ENCODE results near the gene COL20A1.

COL20A1 gene

DNA sequence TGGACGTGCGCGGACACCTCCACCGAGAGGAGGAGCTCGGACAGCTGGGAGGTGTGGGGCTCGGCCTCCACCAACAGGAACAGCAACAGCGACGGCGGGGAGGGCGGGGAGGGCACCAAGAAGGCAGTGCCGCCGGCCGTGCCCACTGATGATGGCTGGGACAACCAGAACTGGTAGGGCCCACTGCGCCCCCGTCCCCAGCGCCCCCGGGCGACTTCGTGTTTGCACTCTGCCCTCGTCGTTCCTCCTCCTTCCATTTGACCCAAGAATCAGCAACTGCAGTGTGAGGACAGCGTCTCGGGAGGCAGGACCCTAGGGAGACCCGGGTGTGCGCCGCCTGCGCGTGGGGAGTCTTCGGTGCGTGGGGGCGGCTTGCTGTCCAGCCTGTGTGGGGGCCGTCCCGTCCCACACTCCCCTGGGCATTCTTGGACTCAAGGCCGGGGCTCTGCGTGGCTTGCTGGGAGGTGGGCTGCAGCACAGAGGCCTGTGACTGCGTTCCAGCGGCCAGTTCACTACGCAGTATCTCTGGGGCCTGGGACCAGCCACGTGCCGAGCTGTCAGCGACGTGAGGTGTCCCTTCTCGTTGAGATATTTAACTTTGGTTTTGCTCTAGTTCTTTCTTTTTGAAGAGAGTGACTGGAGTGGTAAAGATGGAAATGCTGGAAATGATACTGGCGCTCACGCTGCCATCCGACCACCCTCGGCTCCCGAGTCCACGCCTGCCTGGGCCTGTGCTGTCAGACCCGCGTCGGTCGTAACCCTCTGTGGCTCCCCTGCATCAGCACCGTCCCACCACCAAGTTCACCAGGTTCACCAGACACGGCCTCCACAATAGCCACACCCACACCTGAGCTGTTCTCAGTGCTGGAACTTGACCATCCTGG, 5.0 kb upstream of the COL20A1 start:
- Histone ChIP-seq H3K27ac (ENCODE audit: low read length, poor library complexity, severe bottlenecking) (no peak overlapping the region), H2BK5ac (ENCODE audit: low read depth, low read length, poor library complexity, severe bottlenecking) (no peak overlapping the region), H3K4ac (ENCODE audit: low read depth in 1 of 2, low read length in 2 of 2) (no peak overlapping the region), H3K27me3 (ENCODE audit: control insufficient read depth in 1 of 2, insufficient read depth in 1 of 2, low read length in 2 of 2) (peaks cover 0 to 13% of the 10 kb centered on the region in 2 experiments), H3K9me3 (ENCODE audit: control insufficient read depth, low read length) (no peaks in the 10 kb centered on the region), H2BK12ac (ENCODE audit: low read length in 2 of 2) (no peak overlapping the region), H3K4me2 (ENCODE audit: low read length, poor library complexity, severe bottlenecking) (no peak overlapping the region), H3K18ac (ENCODE audit: low read depth in 1 of 2, low read length in 2 of 2) (no peak overlapping the region), H4K8ac (ENCODE audit: low read length) (no peak overlapping the region), H3K4me3 (ENCODE audit: insufficient read depth in 1 of 2, low read depth in 1 of 2, low read length in 2 of 2) (no peak overlapping the region), H2BK120ac (ENCODE audit: low read depth, low read length) (no peak overlapping the region), H3K4me1 (ENCODE audit: control insufficient read depth, insufficient read depth, low read depth, low read length) (peaks cover 38% of the 10 kb centered on the region), H3K79me1 (replicated peaks; ENCODE audit: low read length, poor library complexity, severe bottlenecking) (peaks cover 30% of the 10 kb centered on the region), H3K14ac (ENCODE audit: low read length in 2 of 2) (no peak overlapping the region), H3K23ac (ENCODE audit: low read length in 2 of 2) (no peak overlapping the region), H2AK5ac (ENCODE audit: low read length, severe bottlenecking) (no peak overlapping the region), H3K36me3 (ENCODE audit: control insufficient read depth in 1 of 2, insufficient read depth in 2 of 2, low read depth in 1 of 2, low read length in 2 of 2) (peaks cover 55 to 89% of the 10 kb centered on the region in 2 experiments), H2AFZ (ENCODE audit: low read depth, low read length) (no peak overlapping the region), H3K9ac (ENCODE audit: low read length) (no peak overlapping the region), H2BK15ac (ENCODE audit: low read depth, poor library complexity, severe bottlenecking) (no peak overlapping the region), H4K91ac (ENCODE audit: low read length) (no peak overlapping the region)
- no peak for DNase-seq
- 95% methylated on average over 55 of the region's 55 CpGs for WGBS

DNA sequence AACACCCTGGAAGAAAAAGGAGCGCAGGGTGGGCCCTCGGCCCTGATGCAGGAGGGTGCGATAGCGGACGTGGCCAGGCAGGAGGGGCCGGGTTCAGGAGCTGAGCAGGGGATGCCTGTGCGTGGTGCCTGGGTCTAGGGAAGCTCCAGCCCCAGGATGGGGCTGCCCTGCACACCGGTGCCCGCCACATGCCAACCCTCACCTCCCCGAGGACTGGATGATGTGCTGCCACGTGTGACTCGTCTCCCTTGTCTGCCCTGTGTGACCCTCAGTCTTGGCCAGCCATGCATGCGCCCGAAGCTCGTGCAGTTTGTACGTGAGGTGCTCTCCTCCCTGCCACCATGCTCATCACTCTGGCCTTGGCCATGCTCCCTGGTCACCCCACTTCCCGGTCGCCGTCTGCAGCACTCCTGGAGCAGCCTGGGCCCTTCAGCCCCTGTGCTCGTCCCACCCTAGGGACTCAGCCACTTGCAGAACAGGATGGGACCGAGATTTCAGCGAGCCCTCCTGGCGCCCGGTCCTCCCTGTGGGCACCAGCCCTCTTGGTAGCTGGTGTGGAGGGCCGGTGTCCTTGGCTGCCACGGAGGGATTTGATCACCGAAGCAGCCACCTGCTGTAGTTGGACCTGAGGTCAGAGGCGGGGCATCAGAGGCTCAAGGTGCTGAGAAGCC, 4.3 kb upstream of the COL20A1 start:
- Histone ChIP-seq H3K4me3 (ENCODE audit: insufficient read depth in 1 of 2, low read depth in 1 of 2, low read length in 2 of 2) (no peak overlapping the region), H3K18ac (ENCODE audit: low read depth in 1 of 2, low read length in 2 of 2) (no peak overlapping the region), H3K27me3 (ENCODE audit: control insufficient read depth in 1 of 2, insufficient read depth in 1 of 2, low read length in 2 of 2) (peaks cover 0 to 21% of the 10 kb centered on the region in 2 experiments), H2BK120ac (ENCODE audit: low read depth, low read length) (no peak overlapping the region), H3K27ac (ENCODE audit: low read length, poor library complexity, severe bottlenecking) (no peak overlapping the region), H3K4ac (ENCODE audit: low read depth in 1 of 2, low read length in 2 of 2) (no peak overlapping the region), H2AFZ (ENCODE audit: low read depth, low read length) (no peak overlapping the region), H4K91ac (ENCODE audit: low read length) (no peak overlapping the region), H3K9ac (ENCODE audit: low read length) (no peak overlapping the region), H3K79me1 (replicated peaks; ENCODE audit: low read length, poor library complexity, severe bottlenecking) (peaks cover 22% of the 10 kb centered on the region), H3K23ac (ENCODE audit: low read length in 2 of 2) (no peak overlapping the region), H4K8ac (ENCODE audit: low read length) (no peak overlapping the region), H3K36me3 (ENCODE audit: control insufficient read depth in 1 of 2, insufficient read depth in 2 of 2, low read depth in 1 of 2, low read length in 2 of 2) (peaks cover 48 to 82% of the 10 kb centered on the region in 2 experiments), H3K9me3 (ENCODE audit: control insufficient read depth, low read length) (no peaks in the 10 kb centered on the region), H2BK12ac (ENCODE audit: low read length in 2 of 2) (no peak overlapping the region), H3K14ac (ENCODE audit: low read length in 2 of 2) (no peak overlapping the region), H2BK5ac (ENCODE audit: low read depth, low read length, poor library complexity, severe bottlenecking) (no peak overlapping the region), H2BK15ac (ENCODE audit: low read depth, poor library complexity, severe bottlenecking) (no peak overlapping the region), H3K4me1 (ENCODE audit: control insufficient read depth, insufficient read depth, low read depth, low read length) (peaks cover 37% of the 10 kb centered on the region), H2AK5ac (ENCODE audit: low read length, severe bottlenecking) (no peak overlapping the region), H3K4me2 (ENCODE audit: low read length, poor library complexity, severe bottlenecking) (no peak overlapping the region)
- 94% methylated on average over 28 of the region's 28 CpGs for WGBS
- DNase-seq = no peak

DNA sequence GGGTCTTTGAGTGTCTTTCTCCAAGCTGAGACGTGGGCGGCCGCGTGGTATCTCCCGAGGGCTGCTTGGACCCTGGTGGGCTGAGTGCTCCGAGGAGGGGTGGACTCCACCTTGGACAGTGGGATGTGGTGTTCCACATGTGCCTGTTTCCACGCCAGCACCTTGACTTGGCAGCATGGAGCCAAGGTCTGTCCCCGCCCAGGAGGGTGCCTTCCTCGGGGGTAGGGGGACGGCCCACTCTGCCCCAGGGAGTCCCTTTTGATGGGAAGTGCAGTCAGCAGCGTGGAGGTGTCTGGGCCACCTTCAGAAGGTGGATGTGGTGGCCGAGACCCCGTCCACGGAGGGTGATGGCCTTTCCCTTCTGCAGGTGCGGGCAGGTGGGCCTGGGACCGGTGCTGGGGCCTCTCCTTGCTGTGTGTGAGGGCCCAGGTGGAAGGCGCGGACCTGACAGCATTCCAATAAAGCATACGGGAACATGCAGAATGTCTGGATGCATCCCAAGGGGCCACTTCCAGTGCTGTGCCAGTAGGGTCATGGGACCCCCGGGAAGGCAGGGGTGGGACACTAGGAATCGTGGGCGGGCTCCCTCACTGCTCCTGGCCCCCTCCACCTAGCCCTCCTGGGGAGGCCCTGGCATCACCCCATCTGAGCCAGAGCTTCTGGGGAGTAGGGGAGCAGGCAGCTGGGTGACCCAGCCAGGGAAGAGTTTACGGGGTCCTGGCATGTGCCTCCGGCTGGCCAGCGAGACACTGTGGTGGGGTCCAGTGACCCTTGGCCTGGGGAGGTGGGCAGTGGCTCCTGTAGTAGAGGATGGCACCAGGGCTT, 3.5 kb upstream of the COL20A1 start:
- Histone ChIP-seq H3K4me1 (ENCODE audit: control insufficient read depth, insufficient read depth, low read depth, low read length) (peaks cover 29% of the 10 kb centered on the region), H4K91ac (ENCODE audit: low read length) (no peak overlapping the region), H3K4ac (ENCODE audit: low read depth in 1 of 2, low read length in 2 of 2) (no peak overlapping the region), H2BK15ac (ENCODE audit: low read depth, poor library complexity, severe bottlenecking) (no peak overlapping the region), H4K8ac (ENCODE audit: low read length) (no peak overlapping the region), H3K9ac (ENCODE audit: low read length) (no peak overlapping the region), H2BK120ac (ENCODE audit: low read depth, low read length) (no peak overlapping the region), H3K18ac (ENCODE audit: low read depth in 1 of 2, low read length in 2 of 2) (no peak overlapping the region), H3K36me3 (ENCODE audit: control insufficient read depth in 1 of 2, insufficient read depth in 2 of 2, low read depth in 1 of 2, low read length in 2 of 2) (peaks cover 45 to 74% of the 10 kb centered on the region in 2 experiments), H2AFZ (ENCODE audit: low read depth, low read length) (no peak overlapping the region), H3K14ac (ENCODE audit: low read length in 2 of 2) (no peak overlapping the region), H3K27me3 (ENCODE audit: control insufficient read depth in 1 of 2, insufficient read depth in 1 of 2, low read length in 2 of 2) (peaks cover 0 to 25% of the 10 kb centered on the region in 2 experiments), H3K23ac (ENCODE audit: low read length in 2 of 2) (no peak overlapping the region), H2AK5ac (ENCODE audit: low read length, severe bottlenecking) (no peak overlapping the region), H3K79me1 (replicated peaks; ENCODE audit: low read length, poor library complexity, severe bottlenecking) (peaks cover 21% of the 10 kb centered on the region), H3K4me2 (ENCODE audit: low read length, poor library complexity, severe bottlenecking) (no peak overlapping the region), H3K4me3 (ENCODE audit: insufficient read depth in 1 of 2, low read depth in 1 of 2, low read length in 2 of 2) (no peak overlapping the region), H3K27ac (ENCODE audit: low read length, poor library complexity, severe bottlenecking) (no peak overlapping the region), H2BK12ac (ENCODE audit: low read length in 2 of 2) (no peak overlapping the region), H2BK5ac (ENCODE audit: low read depth, low read length, poor library complexity, severe bottlenecking) (no peak overlapping the region), H3K9me3 (ENCODE audit: control insufficient read depth, low read length) (no peaks in the 10 kb centered on the region)
- 92% methylated on average over 23 of the region's 25 CpGs for WGBS
- DNase-seq = no peak

Data from mesenchymal stem cell (in vitro differentiated cells and primary cell).